ENCODE data around the gene ATOSB.

GRCh38 chr9:35103660-35104191, 11.9 kb downstream of the ATOSB start:
- TF ChIP-seq, protein P1, sequence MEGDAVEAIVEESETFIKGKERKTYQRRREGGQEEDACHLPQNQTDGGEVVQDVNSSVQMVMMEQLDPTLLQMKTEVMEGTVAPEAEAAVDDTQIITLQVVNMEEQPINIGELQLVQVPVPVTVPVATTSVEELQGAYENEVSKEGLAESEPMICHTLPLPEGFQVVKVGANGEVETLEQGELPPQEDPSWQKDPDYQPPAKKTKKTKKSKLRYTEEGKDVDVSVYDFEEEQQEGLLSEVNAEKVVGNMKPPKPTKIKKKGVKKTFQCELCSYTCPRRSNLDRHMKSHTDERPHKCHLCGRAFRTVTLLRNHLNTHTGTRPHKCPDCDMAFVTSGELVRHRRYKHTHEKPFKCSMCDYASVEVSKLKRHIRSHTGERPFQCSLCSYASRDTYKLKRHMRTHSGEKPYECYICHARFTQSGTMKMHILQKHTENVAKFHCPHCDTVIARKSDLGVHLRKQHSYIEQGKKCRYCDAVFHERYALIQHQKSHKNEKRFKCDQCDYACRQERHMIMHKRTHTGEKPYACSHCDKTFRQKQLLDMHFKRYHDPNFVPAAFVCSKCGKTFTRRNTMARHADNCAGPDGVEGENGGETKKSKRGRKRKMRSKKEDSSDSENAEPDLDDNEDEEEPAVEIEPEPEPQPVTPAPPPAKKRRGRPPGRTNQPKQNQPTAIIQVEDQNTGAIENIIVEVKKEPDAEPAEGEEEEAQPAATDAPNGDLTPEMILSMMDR (IDR thresholded peaks at IDR 0.05; ENCODE audit: low read depth, low read length, poor library complexity, severe bottlenecking): no peak
- TF ChIP-seq EZH2phosphoT487 (IDR thresholded peaks at IDR 0.05; ENCODE audit: borderline replicate concordance, low read length): no peak
